SKM-1 (cell line): ENCODE measurements around the gene MRTO4.
"Not testable (repeated sequence)": the region's sequence is repeated elsewhere in the genome, so short reads cannot be mapped to it uniquely, and the experiment has no call there.

Source experiments
- DNase-seq: peaks from one replicate; lab custom pipeline; 2025; ENCODE audit not compliant: unreplicated experiment; lab: John Stamatoyannopoulos, UW

The MRTO4 gene

DNA sequence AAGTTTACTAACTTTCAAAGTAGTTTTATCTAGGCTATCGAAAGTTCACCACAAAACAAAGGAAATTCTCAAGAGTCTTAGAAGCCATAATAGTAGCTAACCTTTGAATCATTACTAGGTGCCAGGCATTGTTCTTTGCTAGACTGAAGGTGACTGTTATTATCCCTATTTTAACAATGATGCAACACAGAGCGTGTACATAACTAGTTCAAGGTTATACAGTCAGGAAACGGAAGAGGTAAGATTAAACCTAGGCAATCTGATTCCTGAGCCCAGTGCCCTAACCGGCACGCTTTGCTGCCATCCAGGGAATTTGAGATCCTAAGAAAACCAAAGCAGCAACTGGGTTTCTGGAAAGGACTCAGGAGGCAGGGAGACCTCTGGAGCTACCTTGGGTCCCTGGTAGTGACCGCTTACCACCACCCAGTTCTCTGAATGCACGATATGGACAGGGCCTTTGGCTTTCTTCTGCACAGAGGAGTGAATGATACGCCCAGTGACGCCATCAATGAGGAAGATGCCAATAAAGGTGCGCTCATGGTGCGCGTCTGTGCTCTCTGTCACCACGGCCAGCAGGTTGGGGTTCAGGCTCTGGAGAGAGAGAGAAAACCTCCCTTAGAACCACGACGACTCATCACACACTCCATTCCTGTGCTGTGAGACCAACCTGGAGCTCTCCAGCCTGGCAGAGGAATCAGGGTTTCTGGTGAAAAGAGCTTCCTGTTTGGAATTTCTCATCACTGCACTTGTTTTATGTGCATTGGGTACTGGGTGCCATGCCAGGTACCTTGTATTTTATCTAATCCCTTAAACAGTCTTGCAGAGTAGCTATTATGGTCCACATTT lies 28.4 kb upstream of the MRTO4 start:
- no peak for DNase-seq

DNA sequence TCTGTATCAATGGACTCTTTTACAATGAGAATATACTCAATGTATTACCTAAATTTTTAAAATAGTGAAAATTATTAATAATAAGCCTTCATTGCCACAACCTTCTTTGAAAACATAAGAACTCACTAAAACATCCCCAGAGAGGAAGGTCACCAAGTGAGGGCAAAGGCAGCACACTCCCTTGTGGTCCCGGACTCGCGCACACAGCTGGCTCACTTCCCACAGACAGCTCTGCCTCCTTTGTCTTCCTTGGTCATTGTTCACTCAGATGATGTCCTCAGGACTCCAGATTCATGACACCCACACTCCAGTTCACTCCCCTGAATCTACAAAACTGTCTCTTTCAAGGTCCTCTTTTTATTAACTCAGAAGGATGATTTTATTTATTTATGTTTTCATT lies 22.4 kb upstream of the MRTO4 start:
- no peak for DNase-seq

DNA sequence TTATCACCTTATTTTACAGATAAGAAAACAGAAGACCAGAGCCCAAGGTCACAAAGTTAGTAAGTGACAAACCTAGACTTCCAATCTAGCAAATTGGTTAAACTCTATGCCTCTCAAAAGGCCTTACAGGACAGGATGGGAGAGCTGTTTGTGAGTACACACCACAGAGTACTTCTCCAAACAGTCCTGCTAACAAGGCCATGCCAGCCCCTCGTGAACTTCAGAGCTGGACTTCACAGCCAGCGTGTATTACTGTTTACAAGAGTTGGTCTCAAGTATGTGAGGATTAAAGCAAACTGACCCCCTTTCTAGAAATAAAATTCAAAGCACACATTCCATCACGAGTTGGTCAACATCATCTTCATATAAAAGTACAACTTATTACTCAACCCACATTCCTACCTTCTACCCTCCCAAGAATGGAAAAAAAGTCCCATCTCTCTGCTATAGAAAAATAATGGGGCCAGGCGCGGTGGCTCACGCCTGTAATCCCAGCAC lies 21.7 kb upstream of the MRTO4 start:
- DNase-seq = no peak

DNA sequence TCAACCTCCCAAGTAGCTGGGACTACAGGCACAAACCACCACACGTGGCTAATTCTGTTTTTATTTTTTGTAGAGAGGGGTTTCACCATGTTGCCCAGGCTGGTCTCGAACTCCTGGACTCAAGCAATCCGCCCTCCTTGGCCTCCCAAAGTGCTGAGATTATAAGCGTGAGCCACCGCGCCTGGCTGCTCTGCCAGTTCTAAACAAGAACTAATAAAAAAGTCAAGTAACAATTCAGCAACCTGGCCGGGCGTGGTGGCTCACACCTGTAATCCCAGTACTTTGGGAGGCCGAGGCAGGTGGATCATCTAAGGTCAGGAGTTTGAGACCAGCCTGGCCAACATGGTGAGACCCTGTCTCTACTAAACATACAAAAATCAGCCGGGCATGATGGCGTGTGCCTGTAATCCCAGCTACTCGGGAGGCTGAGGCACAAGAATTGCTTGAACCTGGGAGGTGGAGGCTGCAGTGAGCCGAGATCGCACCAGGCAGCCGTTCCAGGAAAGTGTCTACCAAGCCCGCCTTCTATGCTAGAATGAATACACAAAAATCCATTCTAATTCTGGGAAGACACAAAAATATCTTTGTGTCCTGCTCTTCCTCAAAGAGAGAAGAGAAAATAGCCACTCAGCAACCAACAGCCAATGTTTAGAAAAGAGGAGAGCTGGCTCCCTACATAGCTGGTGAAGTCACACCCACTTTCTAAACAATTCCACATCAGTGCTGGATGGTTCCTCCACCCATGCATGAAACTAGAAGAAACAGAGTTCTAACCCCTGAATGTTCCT lies 19.7 kb upstream of the MRTO4 start:
- not testable (repeated sequence) for DNase-seq

DNA sequence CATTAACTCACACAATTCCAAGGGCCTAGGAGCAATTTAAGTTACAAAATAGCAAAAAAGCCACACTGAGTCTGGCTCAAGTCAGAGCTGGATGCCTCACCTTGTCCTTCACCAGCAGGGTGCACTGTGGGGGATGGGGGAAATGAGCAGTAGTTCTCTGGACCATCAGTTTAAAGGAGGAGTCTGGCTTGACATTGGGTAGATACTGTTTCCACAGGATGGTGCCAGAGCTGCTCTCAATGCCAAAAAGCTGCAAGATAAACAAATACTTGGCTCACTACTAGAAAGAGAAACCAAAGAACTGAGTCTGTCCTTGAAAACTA lies 19.1 kb upstream of the MRTO4 start:
- DNase-seq = no peak

DNA sequence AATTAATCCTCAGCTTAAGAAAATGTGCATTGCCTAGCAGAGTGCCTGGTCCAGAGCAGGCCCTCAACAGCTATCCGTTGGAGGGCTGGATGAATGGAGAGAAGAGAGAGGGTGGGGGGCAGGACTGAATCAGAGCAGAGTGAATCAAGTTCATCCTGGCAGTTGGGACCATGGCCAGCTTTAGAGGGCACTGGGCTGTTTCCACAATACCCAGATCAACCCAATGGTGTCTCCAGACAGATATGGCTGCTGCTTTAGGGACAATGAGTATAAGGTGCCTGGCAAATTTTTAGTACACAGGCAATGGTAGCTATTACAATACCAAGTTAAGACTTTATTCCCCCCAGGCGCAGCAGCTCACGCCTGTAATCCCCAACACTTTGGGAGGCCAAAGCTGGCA lies 17.4 kb upstream of the MRTO4 start:
- no peak for DNase-seq

DNA sequence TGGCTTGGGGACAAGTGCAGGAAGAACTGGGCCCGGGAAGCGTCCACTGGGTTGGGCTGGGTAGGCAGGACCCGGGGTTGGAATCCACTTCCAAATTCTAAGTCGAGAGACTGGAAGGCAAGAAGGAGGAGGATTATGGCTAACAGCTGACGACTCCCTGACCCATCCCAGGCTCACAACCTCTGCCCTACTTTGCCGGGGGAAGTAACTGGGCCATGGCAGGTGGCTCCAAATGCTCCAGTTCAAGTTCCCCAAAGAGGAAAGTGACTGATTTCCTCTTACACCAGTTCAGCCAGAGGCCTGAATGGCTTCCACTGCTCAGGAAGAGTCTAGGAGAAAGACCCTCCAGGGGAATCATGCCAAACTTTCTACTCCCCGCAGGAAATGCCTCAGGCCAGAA lies 11.7 kb upstream of the MRTO4 start:
- DNase-seq = no peak

DNA sequence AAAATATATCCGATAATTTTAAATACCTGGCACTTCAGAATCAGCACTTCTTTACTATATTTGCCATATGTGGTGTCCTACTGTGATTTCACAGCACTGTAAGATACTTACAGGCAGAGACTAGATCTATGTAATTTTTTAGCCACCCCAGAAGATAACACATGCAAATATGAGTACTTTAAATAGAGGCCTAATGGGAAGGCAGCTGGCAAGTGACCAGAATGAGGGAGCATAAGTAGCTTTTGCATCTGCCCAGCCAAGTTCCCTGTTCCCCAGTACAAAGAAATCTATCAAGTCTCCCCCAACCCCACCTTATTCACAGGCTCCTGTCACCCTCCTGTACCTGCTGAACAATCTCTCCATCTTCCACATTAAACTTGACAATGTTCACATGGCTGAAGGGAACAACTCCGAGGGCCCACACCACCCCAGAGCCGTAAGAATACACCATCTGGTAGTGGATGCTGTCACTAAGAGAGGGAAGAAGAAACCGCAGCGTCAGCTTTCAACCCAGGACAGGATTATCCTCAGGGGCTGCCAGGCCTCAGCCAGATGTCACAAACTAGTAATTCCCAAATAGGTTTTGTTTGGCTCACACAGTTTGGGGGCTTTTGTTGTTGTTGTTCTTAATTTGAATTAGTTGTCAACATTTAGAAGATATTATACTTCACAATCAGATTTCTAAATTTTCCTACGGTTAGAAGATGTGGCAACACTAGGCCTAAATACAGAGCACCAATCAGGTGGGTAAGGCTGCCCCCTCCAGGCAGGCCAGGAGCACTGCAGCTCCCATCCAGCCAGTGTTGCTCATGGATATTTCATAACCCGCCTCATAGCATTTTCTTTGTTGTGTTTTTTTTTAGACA lies 10.7 kb upstream of the MRTO4 start:
- peak; percentile 57 for DNase-seq

DNA sequence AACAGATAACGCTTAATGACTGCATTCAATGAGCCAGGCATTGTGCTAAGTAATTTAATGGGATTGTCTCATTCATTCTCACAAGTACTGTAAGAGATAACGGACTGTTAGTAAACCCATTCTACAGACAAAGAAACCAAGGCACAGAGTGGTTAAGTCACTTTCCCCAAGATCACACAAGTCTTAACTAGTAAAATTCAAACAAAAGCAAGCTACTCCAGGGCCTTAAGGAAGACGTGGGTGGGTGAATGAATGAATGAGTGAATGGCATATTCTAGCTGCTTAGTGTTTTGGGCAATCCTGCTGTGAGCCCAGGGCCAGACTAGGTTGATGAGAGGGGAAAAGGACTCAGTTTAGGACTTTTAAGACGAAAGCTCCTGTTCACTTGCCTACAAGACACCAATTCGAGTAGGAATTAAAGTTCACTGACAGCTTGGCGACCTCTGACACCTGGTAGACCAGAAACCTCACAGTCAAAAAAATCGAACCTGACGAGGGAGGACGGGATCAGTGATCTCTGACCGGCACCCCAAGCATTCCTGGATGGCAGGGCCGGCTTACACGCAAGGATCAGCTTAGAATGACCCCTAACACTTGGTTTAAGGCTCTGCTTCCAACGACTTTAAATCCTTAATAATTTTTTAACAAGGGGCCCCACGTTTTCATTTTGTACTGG lies 838 bp upstream of the MRTO4 start:
- DNase-seq = no peak

DNA sequence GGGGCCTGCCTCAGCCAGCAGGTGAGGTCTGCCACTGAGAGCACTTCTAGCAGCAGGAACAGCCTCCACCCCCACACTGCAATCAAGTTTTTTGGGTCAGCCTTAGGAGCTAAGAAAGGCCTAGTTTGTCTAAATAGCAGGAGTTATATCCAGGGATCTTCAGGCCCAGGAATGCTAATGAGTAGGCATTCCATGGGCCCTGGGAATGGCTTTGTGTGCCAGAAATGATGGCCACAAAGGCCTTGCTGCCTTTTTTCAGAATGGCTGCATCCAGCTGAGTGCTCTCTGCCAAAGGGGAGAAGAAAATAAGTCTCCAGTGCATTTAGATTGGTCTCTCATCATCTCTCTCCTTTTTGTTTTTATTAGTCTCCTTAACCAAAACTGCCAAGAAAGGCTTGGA lies 2.8 kb downstream of the MRTO4 start:
- DNase-seq = no peak

DNA sequence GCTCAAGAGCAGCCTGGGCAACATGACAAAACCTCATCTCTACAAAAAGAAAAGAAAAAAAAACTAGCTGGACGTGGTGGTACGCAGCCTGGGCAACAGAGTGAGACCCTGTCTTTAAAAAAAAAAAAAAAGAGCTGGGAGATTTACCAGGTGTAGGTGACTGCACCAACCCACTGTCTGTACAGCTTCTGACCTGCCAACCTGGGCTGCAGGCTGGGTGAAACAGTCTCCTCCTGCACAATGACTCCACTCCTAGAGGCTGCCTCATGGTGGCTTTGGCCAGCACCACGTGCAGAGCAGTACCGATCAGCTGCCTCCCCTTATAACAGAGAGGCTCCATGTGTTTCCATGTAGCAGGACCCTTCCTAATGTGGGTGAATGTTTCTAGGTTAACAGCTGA lies 3.7 kb downstream of the MRTO4 start:
- DNase-seq = no peak

DNA sequence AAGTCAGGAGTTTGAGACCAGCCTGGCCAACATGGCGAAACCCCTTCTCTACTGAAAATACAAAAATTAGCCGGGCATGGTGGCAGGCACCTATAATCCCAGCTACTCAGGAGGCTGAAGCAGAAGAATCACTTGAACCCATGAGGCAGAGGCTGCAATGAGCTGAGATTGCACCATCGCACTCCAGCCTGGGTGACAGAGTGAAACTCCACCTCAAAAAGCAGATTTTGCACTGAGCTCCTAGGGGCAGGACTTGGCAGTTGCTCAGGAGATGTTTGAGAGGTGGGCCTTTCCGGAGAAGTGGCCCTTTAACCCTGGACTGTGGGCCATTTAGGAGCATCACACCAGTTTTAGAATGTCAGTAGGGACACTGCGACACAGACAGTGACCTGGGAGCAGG lies 4.7 kb downstream of the MRTO4 start:
- not testable (repeated sequence) for DNase-seq

DNA sequence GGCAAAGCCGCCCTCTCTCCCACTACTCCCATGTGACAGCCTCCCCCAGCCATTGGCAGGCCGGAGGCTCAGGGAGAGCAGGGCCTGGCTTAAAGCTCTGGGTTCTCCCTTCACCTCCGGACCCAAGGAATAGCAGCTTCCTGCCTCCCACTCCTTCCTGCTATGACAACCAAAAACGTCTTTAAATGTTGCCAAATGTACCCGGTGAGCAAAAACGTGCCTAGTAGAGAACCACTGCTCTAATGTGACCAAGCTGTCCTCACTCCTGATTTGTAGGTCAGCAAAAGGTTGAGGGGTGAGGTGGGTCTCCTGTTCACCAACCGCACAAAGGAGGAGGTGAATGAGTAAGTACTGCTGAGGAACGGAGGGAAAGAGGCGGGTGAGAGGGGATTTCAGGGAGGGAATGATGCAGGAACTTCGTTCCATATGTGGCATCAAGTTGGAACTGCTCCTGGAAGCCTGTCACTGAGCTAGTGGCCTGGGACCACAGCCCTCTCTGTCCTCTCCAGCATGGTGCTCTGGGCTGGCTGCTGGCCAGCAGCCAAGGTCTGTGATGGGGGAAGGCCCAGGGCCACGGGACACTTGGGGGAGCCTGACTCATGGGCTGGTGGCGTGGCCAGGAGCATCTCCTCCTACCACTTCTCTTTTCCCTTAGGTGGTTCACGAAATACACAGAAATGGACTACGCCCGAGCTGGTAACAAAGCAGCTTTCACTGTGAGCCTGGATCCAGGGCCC lies 5.7 kb downstream of the MRTO4 start:
- DNase-seq = no peak

DNA sequence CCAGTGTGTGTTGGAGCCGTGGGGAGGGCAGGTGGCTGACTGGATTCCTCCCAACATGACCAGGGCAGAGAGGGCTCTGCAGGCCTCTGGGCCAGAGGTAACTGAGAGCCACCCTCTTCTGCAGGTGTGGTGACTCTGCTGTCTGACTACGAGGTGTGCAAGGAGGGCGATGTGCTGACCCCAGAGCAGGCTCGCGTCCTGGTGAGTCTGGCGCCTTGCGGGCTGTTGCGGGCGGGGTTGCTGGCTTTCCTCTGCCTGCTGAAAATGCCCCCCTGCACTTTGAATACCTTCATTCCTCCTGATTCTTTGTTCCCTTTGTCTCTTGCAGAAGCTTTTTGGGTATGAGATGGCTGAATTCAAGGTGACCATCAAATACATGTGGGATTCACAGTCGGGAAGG lies 6.7 kb downstream of the MRTO4 start:
- no peak for DNase-seq

DNA sequence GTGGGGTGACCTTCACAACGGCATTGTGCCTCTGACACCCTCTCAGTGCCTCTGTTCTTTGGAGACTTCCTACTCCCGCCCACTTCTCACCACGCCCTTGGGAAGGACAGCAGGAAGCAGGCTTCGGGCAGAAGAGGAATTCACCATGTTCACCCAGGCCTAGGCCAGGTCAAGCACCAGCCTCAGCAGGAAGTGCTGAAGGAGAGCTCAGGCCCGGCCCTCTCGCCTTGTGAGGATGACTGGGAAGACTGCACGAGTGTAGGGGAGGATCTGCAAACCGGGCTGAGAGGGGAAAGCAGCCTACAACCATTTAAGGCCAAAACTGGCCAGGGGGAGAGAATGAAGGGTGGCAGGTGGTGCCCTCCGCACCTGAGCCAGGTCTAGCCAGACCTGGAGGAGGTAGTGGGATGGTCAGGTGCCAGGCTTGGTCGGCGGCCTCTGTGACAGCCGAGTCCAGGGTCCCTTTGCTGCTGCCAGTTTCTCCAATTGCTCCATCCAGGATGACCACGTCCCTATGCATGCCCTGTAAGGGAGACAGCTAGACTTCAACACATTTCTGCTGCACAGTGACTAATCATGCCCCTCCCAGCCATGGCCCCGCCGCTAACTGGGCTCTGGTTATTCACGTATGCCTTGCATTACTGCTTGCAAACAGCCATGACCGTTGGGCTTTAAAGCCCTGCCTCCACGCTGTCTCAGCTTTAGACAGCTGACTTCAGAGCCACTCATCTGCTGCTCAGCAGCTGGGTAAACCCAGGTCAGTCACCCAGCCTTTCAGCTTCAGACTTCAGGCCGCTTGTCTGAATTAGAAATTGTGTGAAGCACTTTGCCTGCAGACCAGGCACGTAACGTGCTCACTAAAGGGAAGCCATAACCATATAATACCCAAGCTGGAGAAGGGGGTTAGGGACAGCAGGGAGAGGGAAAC lies 8.9 kb downstream of the MRTO4 start:
- DNase-seq = no peak

DNA sequence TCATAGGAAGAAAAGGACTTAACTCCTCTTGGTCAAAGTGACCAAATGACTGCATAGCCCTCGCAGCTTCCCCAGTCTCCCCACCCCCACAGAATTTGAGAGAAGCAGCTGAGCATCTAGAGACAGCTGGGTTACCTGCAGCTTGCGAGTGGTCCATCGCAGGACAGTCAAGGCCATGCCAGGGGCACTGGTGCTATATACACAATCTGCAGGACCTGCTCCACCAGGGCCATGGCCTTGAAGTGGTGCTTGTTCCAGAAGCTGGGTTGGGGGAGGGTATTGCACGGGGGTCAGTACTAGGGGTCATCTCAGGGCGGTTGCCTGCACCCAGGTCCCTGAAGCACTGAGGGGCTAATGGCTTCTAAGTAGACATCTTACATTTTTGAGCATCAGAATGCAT lies 10.4 kb downstream of the MRTO4 start:
- DNase-seq = no peak

DNA sequence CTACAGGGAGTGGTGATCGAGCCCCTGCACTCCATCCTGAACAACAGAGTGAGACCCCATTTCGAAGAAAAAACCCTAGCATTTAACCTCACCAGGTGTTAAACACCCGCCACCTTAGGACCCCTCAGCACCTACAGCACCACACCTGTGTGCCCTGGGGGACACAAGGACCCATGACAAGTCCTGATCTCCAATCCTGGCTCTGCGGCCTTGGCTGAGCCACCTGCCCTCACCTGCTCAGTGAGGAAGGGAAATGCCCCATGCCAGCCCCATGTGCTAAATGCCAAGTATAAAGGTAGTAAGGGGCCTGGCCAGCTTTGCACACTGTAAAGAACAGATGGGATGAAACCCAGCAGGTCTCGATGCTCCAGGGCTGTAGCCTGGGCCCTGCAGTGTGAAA lies 11.1 kb downstream of the MRTO4 start:
- no peak for DNase-seq

DNA sequence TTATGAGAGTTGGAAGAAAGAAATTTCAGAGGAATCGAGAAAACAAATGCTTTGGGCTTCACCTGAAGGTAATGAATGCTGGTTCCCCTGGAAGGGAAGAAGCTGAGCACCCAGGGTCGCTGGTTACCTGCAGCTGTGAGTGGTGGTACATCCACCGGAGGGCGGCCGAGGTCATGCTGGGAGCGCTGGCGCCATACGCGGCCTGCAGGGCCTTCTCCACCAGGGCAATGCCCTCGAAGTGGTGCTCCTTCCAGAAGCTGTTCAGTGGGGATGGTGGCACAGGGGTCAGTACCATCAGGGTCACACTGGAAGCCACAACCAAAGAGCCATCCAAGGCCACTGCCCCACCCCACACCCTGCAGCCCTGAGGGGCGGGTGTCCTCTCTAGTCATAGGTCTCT lies 16.8 kb downstream of the MRTO4 start:
- no peak for DNase-seq
